Neural cell (in vitro differentiated cells): Measurements from ENCODE around the gene NPEPL1.

Experiments used
- CTCF ChIP-seq: fragments of 450-650 bp; IDR thresholded peaks from 2 replicates; pipeline ENCODE4 v1.5.1; 2014; ENCODE audit warnings: antibody characterized with exemption, mild to moderate bottlenecking, moderate library complexity; ENCODE audit not compliant: poor library complexity, severe bottlenecking
- EZH2 ChIP-seq: fragments of 200-600, 300-800 bp; shearing (Covaris generic), sonication (generic); IDR thresholded peaks from 2 replicates; pipeline ENCODE4 v1.6.1; 2014; ENCODE audit warnings: antibody characterized with exemption, low read length, borderline replicate concordance, mild to moderate bottlenecking; ENCODE audit not compliant: insufficient read depth, poor library complexity, severe bottlenecking
- SMC3 ChIP-seq: fragments of 450-650 bp; conservative IDR thresholded peaks from 2 replicates; pipeline ENCODE4 v1.6.1; 2014; ENCODE audit warnings: antibody characterized with exemption, mild to moderate bottlenecking, moderate library complexity; ENCODE audit not compliant: poor library complexity
- TAF1 ChIP-seq: IDR thresholded peaks from 2 replicates; pipeline ENCODE4 v1.6.1; 2012; ENCODE audit warnings: low read depth

GRCh38 chr20:58713801-58714339 is 21.3 kb downstream of the NPEPL1 start:
- TF ChIP-seq CTCF (no peak), SMC3 (no peak), EZH2 (no peak), TAF1 (no peak)
